ENCODE data around the gene DLG2. TPM values are rescaled to one million over a fixed set of nuclear protein-coding genes. Genes with fewer than 3 reads are reported as not detected.

Gene DLG2
- total RNA-seq, 1 donor: 3.0 TPM

DNA sequence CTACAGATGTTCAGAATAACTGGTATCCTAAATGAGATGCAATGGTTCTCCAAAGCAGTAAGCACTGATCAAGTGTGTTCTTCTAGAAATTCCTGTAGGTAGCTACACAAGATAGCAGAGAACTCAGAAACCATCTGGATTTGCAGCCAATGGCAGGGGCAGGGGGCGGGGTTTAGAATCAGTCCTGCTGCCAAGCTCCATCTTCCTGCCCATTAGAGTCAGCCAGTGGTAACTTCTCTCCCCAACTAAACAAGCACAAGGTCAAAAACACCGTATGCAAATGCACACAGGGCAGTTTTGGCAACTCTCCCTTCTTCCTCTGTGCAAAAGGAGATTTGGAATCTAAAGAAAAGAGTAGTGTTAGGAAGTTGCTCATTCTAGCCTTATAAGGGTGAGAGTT lies 2103.5 kb downstream of the DLG2 start:
- TF ChIP-seq, protein P1, sequence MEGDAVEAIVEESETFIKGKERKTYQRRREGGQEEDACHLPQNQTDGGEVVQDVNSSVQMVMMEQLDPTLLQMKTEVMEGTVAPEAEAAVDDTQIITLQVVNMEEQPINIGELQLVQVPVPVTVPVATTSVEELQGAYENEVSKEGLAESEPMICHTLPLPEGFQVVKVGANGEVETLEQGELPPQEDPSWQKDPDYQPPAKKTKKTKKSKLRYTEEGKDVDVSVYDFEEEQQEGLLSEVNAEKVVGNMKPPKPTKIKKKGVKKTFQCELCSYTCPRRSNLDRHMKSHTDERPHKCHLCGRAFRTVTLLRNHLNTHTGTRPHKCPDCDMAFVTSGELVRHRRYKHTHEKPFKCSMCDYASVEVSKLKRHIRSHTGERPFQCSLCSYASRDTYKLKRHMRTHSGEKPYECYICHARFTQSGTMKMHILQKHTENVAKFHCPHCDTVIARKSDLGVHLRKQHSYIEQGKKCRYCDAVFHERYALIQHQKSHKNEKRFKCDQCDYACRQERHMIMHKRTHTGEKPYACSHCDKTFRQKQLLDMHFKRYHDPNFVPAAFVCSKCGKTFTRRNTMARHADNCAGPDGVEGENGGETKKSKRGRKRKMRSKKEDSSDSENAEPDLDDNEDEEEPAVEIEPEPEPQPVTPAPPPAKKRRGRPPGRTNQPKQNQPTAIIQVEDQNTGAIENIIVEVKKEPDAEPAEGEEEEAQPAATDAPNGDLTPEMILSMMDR (IDR thresholded peaks at IDR 0.05; ENCODE audit: insufficient read depth, low read length): no peak
- DNase-seq (ENCODE audit: low read depth): no peak
- H3K4me3 ChIP-seq (ENCODE audit: low read depth, low read length): no peak overlapping the region

DNA sequence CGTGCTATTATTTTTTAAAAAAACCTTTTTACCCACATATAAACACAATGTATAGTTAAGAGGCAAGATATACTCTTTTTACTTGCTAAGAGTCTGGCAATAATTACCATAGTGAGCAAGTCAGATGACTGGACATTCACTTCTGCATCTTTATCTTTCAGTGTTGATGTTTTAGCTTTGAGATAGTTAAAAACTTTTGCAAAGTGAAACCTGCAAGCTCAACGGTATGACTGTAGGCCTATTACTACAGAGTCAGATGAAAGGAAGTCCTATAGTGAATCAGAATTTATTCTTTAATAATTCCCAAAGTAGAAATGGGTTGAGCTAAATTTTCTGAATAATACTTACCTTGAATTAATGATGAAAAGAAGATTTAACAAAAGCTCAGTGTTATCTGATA lies 2104.2 kb downstream of the DLG2 start:
- H3K4me3 ChIP-seq (ENCODE audit: low read depth, low read length): no peak overlapping the region
- no peak for DNase-seq (ENCODE audit: low read depth)
- TF ChIP-seq, protein P1 (IDR thresholded peaks at IDR 0.05; ENCODE audit: insufficient read depth, low read length): no peak

DNA sequence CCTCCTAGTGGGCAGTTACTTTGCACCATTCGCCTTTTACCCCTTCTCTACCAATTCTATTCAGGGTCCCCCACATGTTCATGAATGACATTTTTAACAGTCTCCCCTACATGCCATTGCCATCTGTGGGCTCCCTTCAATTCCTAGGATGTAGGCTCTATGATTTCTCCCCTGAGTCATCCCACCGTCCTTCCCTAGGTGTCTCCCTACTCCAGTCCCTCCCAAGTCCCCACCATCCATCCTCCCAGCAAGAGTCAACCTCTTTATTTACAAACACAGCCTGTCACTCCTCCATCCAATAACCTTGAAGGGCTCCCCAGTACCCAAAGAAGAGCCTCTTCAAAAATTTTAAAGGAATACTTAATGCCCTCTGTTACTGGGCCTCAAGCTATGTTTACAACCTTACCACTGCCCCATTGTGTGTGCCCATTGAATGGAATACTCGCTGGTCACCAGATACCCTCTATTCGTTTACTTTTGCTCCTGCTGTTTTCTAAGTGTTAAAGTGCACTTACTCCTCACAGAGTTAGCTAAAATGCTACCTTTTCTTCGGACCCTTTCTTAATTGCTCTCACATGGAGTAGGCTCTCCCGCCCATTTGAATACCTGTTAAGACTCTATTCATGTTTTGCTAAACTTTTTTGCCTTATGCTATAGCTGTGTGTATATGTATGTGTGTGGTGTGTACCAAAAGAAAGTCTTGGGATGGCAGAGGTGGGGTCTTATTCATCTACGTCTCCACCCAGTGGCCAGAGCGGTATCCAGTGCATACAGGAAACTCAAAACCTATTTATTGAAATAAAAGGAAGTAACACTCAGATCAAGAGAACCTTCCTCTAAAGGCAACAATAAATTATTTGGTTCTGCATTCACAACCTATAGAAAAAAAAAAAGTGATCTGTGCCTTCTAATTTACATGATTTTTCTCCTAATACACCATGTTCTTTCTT lies 2105.2 kb downstream of the DLG2 start:
- DNase-seq (ENCODE audit: low read depth): peak; percentile 24
- TF ChIP-seq, protein P1 (IDR thresholded peaks at IDR 0.05; ENCODE audit: insufficient read depth, low read length): peak; percentile 28
- H3K4me3 ChIP-seq (ENCODE audit: low read depth, low read length): no peak overlapping the region

DNA sequence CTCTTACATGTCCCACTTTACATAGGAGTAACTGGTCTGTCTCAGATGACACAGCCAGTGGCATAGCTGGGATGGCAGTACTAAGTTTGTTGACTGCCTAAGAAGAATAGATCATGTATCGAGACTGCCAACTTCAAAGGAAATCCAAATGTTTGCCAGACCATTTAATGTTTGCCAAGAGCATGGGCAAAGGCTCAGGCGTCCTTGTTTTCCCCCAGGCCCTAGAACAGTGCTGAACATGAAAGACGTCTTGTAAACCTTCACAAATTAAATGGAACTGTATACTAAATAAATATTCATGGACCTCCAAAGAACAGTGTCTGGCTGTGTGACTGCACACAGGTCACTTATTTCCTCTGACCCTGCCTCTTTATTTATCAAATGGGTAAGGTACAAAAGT lies 2106.3 kb downstream of the DLG2 start:
- no peak for DNase-seq (ENCODE audit: low read depth)
- TF ChIP-seq, protein P1 (IDR thresholded peaks at IDR 0.05; ENCODE audit: insufficient read depth, low read length): no peak
- no peak overlapping the region for H3K4me3 ChIP-seq (ENCODE audit: low read depth, low read length)

DNA sequence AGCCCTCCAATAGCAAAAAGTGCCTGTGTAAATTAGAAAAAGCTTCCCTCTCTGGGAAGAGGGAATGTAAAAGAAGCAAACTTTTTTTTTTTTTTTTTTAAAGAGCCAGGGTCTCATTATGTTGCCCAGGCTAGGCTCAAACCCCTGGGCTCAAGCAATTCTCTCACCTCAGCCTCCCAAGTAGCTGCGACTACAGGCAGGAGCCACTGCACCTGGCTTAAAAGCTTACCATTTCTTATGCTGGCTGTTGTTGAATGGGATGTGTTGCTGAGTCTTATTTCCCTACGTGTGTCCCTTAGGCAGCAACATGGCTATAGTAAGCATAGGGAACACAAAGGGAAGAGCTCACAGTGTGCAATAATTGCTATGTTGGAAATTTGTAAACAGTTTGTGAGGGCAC lies 2115.5 kb downstream of the DLG2 start:
- DNase-seq (ENCODE audit: low read depth): no peak
- no peak overlapping the region for H3K4me3 ChIP-seq (ENCODE audit: low read depth, low read length)
- TF ChIP-seq, protein P1 (IDR thresholded peaks at IDR 0.05; ENCODE audit: insufficient read depth, low read length): no peak

DNA sequence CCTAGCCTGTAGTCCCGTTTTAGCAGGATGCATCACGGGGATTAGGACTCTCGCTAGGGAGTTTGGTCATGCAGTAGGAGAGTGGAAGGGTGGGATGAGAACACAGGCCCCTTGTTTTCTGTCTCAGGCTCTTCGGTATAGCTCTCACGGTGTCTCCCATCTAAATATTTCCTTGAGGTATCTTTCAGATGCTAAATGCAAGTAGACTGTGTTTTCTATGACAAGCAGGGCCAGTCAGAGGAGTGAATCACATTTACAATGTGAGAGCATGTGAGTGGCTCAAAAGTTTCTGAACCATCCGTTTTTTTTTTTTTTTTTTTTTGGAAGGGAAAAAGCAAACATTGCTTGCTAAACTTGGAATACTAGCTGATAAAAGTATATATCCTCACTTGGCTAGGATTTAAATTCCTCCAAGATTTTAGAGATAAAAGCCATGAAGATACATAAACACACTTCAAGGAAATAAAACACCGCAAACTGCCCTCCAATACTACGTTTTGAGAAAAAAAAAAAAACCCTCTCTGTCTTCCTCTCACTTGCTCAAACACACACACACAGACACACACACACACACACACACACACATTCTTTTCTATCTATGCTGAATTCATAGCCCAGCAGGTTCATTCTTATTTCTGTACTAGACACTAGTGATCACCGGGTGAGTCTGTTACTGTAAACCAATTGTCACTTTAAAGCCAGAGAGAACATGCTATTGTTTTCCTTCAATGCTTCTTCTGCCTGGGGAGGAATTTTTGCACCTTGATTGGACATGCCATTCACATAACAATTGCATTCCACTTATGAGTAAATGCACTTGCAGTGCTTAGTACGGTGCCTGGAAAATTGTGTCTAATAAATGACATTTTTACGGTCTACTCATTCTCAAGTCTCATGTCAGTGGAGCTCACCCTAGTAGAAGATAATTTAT lies 2116.3 kb downstream of the DLG2 start:
- TF ChIP-seq, protein P1 (IDR thresholded peaks at IDR 0.05; ENCODE audit: insufficient read depth, low read length): no peak
- no peak for DNase-seq (ENCODE audit: low read depth)
- H3K4me3 ChIP-seq (ENCODE audit: low read depth, low read length): no peak overlapping the region
